Smooth muscle cell (in vitro differentiated cells): Measurements from ENCODE around the gene HEXIM2. TPM values are rescaled to one million over a fixed set of nuclear protein-coding genes. Genes with fewer than 3 reads are reported as not detected.

Experiments used
- DNase-seq: peaks from one replicate; lab custom pipeline; 2025; ENCODE audit not compliant: unreplicated experiment; lab: John Stamatoyannopoulos, UW
- H2AFZ ChIP-seq: fragments of 200-600 bp; sonication (generic); 2 replicates; pipeline ENCODE4 v1.6.0; 2016; ENCODE audit warnings: antibody characterized with exemption, low read depth, mild to moderate bottlenecking
- H3F3A ChIP-seq: fragments of 200-600 bp; sonication (generic); 2 replicates; pipeline ENCODE4 v1.6.0; 2017; ENCODE audit warnings: antibody characterized with exemption, low read depth
- H3K27ac ChIP-seq: fragments of 200-600 bp; sonication (generic); 2 replicates; pipeline ENCODE4 v1.5.1; 2016; ENCODE audit warnings: low read depth, mild to moderate bottlenecking
- H3K27me3 ChIP-seq: fragments of 200-600 bp; sonication (generic); 2 replicates; pipeline ENCODE4 v1.6.1; 2016; ENCODE audit warnings: low read depth, mild to moderate bottlenecking
- H3K36me3 ChIP-seq: fragments of 200-600 bp; sonication (generic); 2 replicates; pipeline ENCODE4 v1.5.1; 2016; ENCODE audit warnings: low read depth
- H3K4me1 ChIP-seq: fragments of 200-600 bp; sonication (generic); 2 replicates; pipeline ENCODE4 v1.5.1; 2016; ENCODE audit warnings: low read depth
- H3K4me2 ChIP-seq: fragments of 200-600 bp; sonication (generic); 2 replicates; pipeline ENCODE4 v1.6.0; 2016; ENCODE audit warnings: mild to moderate bottlenecking
- H3K4me3 ChIP-seq: fragments of 200-600 bp; sonication (generic); 2 replicates; pipeline ENCODE4 v1.5.1; 2016; ENCODE audit warnings: mild to moderate bottlenecking
- H3K79me2 ChIP-seq: fragments of 200-600 bp; sonication (generic); 2 replicates; pipeline ENCODE4 v1.6.0; 2016; ENCODE audit warnings: low read depth, mild to moderate bottlenecking
- H3K9ac ChIP-seq: fragments of 200-600 bp; sonication (generic); 2 replicates; pipeline ENCODE4 v1.6.0; 2016; ENCODE audit warnings: low read depth
- H3K9me3 ChIP-seq: fragments of 200-600 bp; sonication (generic); replicated peaks from 2 replicates; pipeline ENCODE4 v1.5.1; 2016; ENCODE audit warnings: low read depth
- H4K20me1 ChIP-seq: fragments of 200-600 bp; sonication (generic); 2 replicates; pipeline ENCODE4 v1.6.0; 2016; ENCODE audit warnings: low read depth
- CTCF ChIP-seq: fragments of 200-600 bp; sonication (generic); IDR thresholded peaks from 2 replicates; pipeline ENCODE4 v1.5.1; 2017; ENCODE audit warnings: borderline replicate concordance, mild to moderate bottlenecking, antibody characterized with exemption; ENCODE audit not compliant: insufficient read depth, poor library complexity, severe bottlenecking
- WGBS: methylation state at CpG from one replicate; pipeline ENCODE4 v1.1.7; 2016; ENCODE audit warnings: low lambda C conversion rate; 5-methylcytosine and 5-hydroxymethylcytosine counted together
- polyA plus RNA-seq: library from polyadenylated mRNA; unstranded; fragments of >200 nt; fragmentation: Nextera tagmentation; extraction: Ambion mirVana; gene quantifications from 2 replicates; pipeline ENCODE4 v1.2.1, GENCODE V29; 2016
- total RNA-seq: library from RNA; depleted of rRNA; stranded (reverse); fragments of >200 nt; gene quantifications from 2 replicates; pipeline ENCODE4 v1.2.3, GENCODE V29; 2014

The HEXIM2 gene
- total and polyA plus RNA-seq, 2 experiments from 2014 or later, result 3.4 to 6.8 TPM

GRCh38 chr17:45127207-45127547, 34.5 kb upstream of the HEXIM2 start:
- Histone ChIP-seq H3K4me3 (no peak overlapping the region), H4K20me1 (no peaks in the 10 kb centered on the region), H3K27me3 (no peaks in the 10 kb centered on the region), H3F3A (peaks cover 19% of the 10 kb centered on the region), H2AFZ (no peak overlapping the region), H3K4me1 (peaks cover 20% of the 10 kb centered on the region), H3K9me3 (no peaks in the 10 kb centered on the region), H3K4me2 (no peak overlapping the region), H3K9ac (no peak overlapping the region), H3K27ac (peak overlapping the region; percentile 96), H3K36me3 (no peaks in the 10 kb centered on the region), H3K79me2 (peaks cover 68% of the 10 kb centered on the region)
- WGBS, result 87% methylated on average over 8 of the region's 8 CpGs
- TF ChIP-seq CTCF, result no peak
- no peak for DNase-seq

GRCh38 chr17:45127548-45128300, 34.0 kb upstream of the HEXIM2 start:
- H4K20me1 ChIP-seq, result no peaks in the 10 kb centered on the region
- H3K27me3 ChIP-seq, result no peaks in the 10 kb centered on the region
- no peak overlapping the region for H2AFZ ChIP-seq
- peaks cover 19% of the 10 kb centered on the region for H3F3A ChIP-seq
- H3K4me2 ChIP-seq, result peak overlapping the region; percentile 72
- H3K36me3 ChIP-seq, result no peaks in the 10 kb centered on the region
- peak overlapping the region; percentile 96 for H3K27ac ChIP-seq
- DNase-seq, result no peak
- no peaks in the 10 kb centered on the region for H3K9me3 ChIP-seq
- no peak for TF ChIP-seq CTCF
- 58% methylated on average over 10 of the region's 20 CpGs for WGBS
- H3K4me3 ChIP-seq, result no peak overlapping the region
- peaks cover 68% of the 10 kb centered on the region for H3K79me2 ChIP-seq
- H3K4me1 ChIP-seq, result peaks cover 20% of the 10 kb centered on the region
- H3K9ac ChIP-seq, result peak overlapping the region; percentile 71

GRCh38 chr17:45128331-45128730, 33.3 kb upstream of the HEXIM2 start:
- WGBS, result 87% methylated on average over 5 of the region's 5 CpGs
- DNase-seq, result no peak
- peak overlapping the region; percentile 96 for H3K27ac ChIP-seq
- no peak for TF ChIP-seq CTCF
- H3K36me3 ChIP-seq, result no peaks in the 10 kb centered on the region
- H2AFZ ChIP-seq, result no peak overlapping the region
- H3K9me3 ChIP-seq, result no peaks in the 10 kb centered on the region
- no peaks in the 10 kb centered on the region for H3K27me3 ChIP-seq
- H3K9ac ChIP-seq, result peak overlapping the region; percentile 71
- H3K79me2 ChIP-seq, result peaks cover 63% of the 10 kb centered on the region
- no peak overlapping the region for H3K4me3 ChIP-seq
- H4K20me1 ChIP-seq, result no peaks in the 10 kb centered on the region
- peak overlapping the region; percentile 72 for H3K4me2 ChIP-seq
- H3F3A ChIP-seq, result peaks cover 19% of the 10 kb centered on the region
- peaks cover 20% of the 10 kb centered on the region for H3K4me1 ChIP-seq

GRCh38 chr17:45128989-45129388, 32.7 kb upstream of the HEXIM2 start:
- Histone ChIP-seq H2AFZ (no peak overlapping the region), H3K9ac (peak overlapping the region; percentile 71), H4K20me1 (no peaks in the 10 kb centered on the region), H3K9me3 (no peaks in the 10 kb centered on the region), H3K4me3 (no peak overlapping the region), H3K4me2 (peak overlapping the region; percentile 72), H3F3A (peaks cover 19% of the 10 kb centered on the region), H3K27me3 (no peaks in the 10 kb centered on the region), H3K4me1 (peaks cover 20% of the 10 kb centered on the region), H3K79me2 (peaks cover 58% of the 10 kb centered on the region), H3K36me3 (no peaks in the 10 kb centered on the region), H3K27ac (peak overlapping the region; percentile 96)
- TF ChIP-seq CTCF, result no peak
- DNase-seq, result no peak
- WGBS, result 98% methylated on average over 2 of the region's 2 CpGs
